Smooth muscle cell of trachea (primary cell): ENCODE results near the gene CCNI. TPM values are rescaled to one million over a fixed set of nuclear protein-coding genes. Genes with fewer than 3 reads are reported as not detected.

Experiments used
- total RNA-seq: library from RNA; depleted of rRNA; stranded (reverse); fragments of >200 nt; gene quantifications from 2 replicates; pipeline ENCODE4 v1.2.1, GENCODE V29; 2014

CCNI gene, protein sequence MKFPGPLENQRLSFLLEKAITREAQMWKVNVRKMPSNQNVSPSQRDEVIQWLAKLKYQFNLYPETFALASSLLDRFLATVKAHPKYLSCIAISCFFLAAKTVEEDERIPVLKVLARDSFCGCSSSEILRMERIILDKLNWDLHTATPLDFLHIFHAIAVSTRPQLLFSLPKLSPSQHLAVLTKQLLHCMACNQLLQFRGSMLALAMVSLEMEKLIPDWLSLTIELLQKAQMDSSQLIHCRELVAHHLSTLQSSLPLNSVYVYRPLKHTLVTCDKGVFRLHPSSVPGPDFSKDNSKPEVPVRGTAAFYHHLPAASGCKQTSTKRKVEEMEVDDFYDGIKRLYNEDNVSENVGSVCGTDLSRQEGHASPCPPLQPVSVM
- 125 and 146 TPM in 2 replicates for total RNA-seq

GRCh38 chr4:77075869-77076799 is at the start of gene CCNI:
Gene CCNI, minus strand, starts transcription at chr4:77075989. Its CDS starts 9,627 bp downstream, at chr4:77066362.

Other genes with a start within 250 kb of the CCNI start
- under 0.01 and 0.17 TPM in 2 replicates for gene SOWAHB, start 177.8 kb downstream of the CCNI start, total RNA-seq
- 404 and 546 TPM in 2 replicates for gene SEPTIN11, start 126.2 kb downstream of the CCNI start, total RNA-seq
- 23.0 and 40.9 TPM in 2 replicates for gene CCNG2, start 81.2 kb upstream of the CCNI start, total RNA-seq